Measurements from ENCODE around the gene ARL6IP4. TPM values are rescaled to one million over a fixed set of nuclear protein-coding genes. Genes with fewer than 3 reads are reported as not detected.

Gene ARL6IP4
- total RNA-seq, 1 experiment from 2014 or later = 189 TPM

DNA sequence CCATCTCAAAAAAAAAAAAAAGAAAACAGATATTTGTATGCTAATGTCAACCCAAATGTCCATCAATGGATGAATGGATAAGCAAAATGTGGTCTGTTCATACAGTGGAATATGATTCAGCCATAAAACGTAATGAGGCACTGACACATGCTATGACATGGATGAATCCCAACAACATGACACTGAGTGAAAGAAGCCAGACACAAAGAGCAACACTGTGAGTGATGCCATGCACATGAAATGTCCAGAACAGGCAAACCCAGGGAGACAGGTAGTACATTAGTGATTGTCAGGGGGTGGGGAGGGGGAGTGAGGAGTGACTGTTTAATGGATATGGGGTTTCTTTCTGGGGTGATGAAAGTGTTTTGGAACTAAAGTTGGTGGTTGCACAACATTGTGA, 50.2 kb downstream of the ARL6IP4 start:
- POLR2A ChIA-PET (ENCODE audit: low non-redundant PET) = no interaction called here
- H3K27ac ChIP-seq (ENCODE audit: low read depth, low read length, poor library complexity, severe bottlenecking) = no peak overlapping the region
- no TSS peak for BruUV-seq (replicated peaks)
- H3K4me3 ChIP-seq (ENCODE audit: low read depth, low read length, poor library complexity, severe bottlenecking) = no peak overlapping the region
- H3K36me3 ChIP-seq (ENCODE audit: insufficient read depth, low read length, poor library complexity, severe bottlenecking) = no peaks in the 10 kb centered on the region
- H3K9me3 ChIP-seq (ENCODE audit: low read depth, low read length, poor library complexity, severe bottlenecking) = no peaks in the 10 kb centered on the region
- CTCF ChIA-PET = no interaction called here
- H3K27me3 ChIP-seq (replicated peaks; ENCODE audit: insufficient read depth, low read depth, low read length, poor library complexity) = no peaks in the 10 kb centered on the region
- DNase-seq (ENCODE audit: low spot score) = no peak
- no peaks in the 10 kb centered on the region for H3K4me1 ChIP-seq (ENCODE audit: insufficient read depth, low read length, poor library complexity, severe bottlenecking)
- TF ChIP-seq, protein P1, sequence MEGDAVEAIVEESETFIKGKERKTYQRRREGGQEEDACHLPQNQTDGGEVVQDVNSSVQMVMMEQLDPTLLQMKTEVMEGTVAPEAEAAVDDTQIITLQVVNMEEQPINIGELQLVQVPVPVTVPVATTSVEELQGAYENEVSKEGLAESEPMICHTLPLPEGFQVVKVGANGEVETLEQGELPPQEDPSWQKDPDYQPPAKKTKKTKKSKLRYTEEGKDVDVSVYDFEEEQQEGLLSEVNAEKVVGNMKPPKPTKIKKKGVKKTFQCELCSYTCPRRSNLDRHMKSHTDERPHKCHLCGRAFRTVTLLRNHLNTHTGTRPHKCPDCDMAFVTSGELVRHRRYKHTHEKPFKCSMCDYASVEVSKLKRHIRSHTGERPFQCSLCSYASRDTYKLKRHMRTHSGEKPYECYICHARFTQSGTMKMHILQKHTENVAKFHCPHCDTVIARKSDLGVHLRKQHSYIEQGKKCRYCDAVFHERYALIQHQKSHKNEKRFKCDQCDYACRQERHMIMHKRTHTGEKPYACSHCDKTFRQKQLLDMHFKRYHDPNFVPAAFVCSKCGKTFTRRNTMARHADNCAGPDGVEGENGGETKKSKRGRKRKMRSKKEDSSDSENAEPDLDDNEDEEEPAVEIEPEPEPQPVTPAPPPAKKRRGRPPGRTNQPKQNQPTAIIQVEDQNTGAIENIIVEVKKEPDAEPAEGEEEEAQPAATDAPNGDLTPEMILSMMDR (conservative IDR thresholded peaks at IDR 0.05; ENCODE audit: low read depth, low read length) = no peak
- TF ChIP-seq EZH2 (IDR thresholded peaks at IDR 0.05; ENCODE audit: borderline replicate concordance, low read depth, low read length, poor library complexity, severe bottlenecking) = no peak
- intact Hi-C loops (cut with micrococcal nuclease; ENCODE audit: unreplicated experiment) = no loop called here

DNA sequence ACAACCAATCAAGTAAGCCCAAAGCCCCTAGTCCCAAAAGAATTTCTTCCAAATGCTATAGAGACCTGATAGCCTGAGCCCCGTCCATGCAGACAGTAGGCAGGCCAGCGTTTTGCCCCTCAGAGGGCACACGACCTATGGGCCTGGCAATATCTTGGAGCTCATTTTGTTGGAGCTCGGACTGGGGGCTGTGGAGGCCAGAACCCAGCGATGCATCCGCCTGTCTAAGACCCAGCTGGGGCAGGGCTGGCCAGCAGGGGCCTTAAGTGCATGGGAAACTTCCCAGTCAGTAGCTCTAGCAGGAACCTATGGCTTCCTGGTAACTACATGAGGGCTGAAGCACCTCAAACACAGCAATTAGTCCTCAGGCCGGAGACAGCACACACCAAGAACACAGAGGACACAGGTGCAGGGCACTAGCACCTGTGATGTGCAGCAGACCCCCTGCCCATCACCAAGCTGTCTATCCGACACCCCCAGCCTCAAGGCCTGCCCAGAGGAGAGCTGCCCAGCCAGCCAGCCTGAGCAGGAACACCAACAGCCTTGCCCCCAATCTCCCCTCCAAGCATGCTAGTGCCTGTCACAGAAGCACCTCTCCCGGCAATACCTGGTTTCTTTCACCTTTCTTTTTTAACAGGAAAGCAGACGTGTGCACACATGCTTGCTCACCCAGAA, 50.8 kb downstream of the ARL6IP4 start:
- Histone ChIP-seq H3K4me1 (ENCODE audit: insufficient read depth, low read length, poor library complexity, severe bottlenecking) (no peaks in the 10 kb centered on the region), H3K9me3 (ENCODE audit: low read depth, low read length, poor library complexity, severe bottlenecking) (no peaks in the 10 kb centered on the region), H3K4me3 (ENCODE audit: low read depth, low read length, poor library complexity, severe bottlenecking) (no peak overlapping the region), H3K27me3 (replicated peaks; ENCODE audit: insufficient read depth, low read depth, low read length, poor library complexity) (no peaks in the 10 kb centered on the region), H3K36me3 (ENCODE audit: insufficient read depth, low read length, poor library complexity, severe bottlenecking) (no peaks in the 10 kb centered on the region), H3K27ac (ENCODE audit: low read depth, low read length, poor library complexity, severe bottlenecking) (no peak overlapping the region)
- DNase-seq (ENCODE audit: low spot score) = no peak
- no TSS peak for BruUV-seq (replicated peaks)
- POLR2A ChIA-PET (ENCODE audit: low non-redundant PET) = no interaction called here
- intact Hi-C loops (cut with micrococcal nuclease; ENCODE audit: unreplicated experiment) = no loop called here
- no peak for TF ChIP-seq EZH2 (IDR thresholded peaks at IDR 0.05; ENCODE audit: borderline replicate concordance, low read depth, low read length, poor library complexity, severe bottlenecking)
- TF ChIP-seq, protein P1 (conservative IDR thresholded peaks at IDR 0.05; ENCODE audit: low read depth, low read length) = no peak
- CTCF ChIA-PET = no interaction called here

Small RNA genes within 50 kb of the gene (microRNA-seq; reads per million reads assigned to microRNA genes)
- gene MIR4304 = not detected

Other genes with a start within 250 kb of the ARL6IP4 start
- gene HCAR1, start 249.8 kb upstream of the ARL6IP4 start, total RNA-seq (2021) = 1.9 and 2.0 TPM in 2 replicates
- 104 and 116 TPM in 2 replicates for gene DENR, start 227.9 kb upstream of the ARL6IP4 start, total RNA-seq (2021)
- 0.20 TPM in 1 of 2 replicates, not detected in the other for gene CCDC62, start 206.1 kb upstream of the ARL6IP4 start, total RNA-seq (2021)
- gene HIP1R, start 145.2 kb upstream of the ARL6IP4 start, total RNA-seq (2021) = 27.0 and 30.4 TPM in 2 replicates
- gene VPS37B, start 84.6 kb upstream of the ARL6IP4 start, total RNA-seq (2021) = 30.2 and 34.4 TPM in 2 replicates
- gene ABCB9, start 14.2 kb upstream of the ARL6IP4 start, total RNA-seq (2021) = 8.9 and 10.6 TPM in 2 replicates
- gene OGFOD2, start 5.4 kb upstream of the ARL6IP4 start, total RNA-seq (2021) = 18.2 and 22.2 TPM in 2 replicates
- 6.4 and 8.9 TPM in 2 replicates for gene PITPNM2, start 170.4 kb downstream of the ARL6IP4 start, total RNA-seq (2021)

Measured in A673 (cell line).